T-cell (primary cell): ENCODE data around the gene SPACA4. TPM values are rescaled to one million over a fixed set of nuclear protein-coding genes. Genes with fewer than 3 reads are reported as not detected.

Source experiments
- ATAC-seq, 4 experiments: fragments of 200-7000 bp in 3 of 4; fragments of 150-1000 bp in 1 of 4; cut with Tn5 transposase; replicated peaks in 1 of 4; 1 replicate in 3 of 4; 2 replicates in 1 of 4; pipeline ENCODE4 v1.10.0; 2021; ENCODE audit warnings: moderate library complexity in 3 of 4, mild to moderate bottlenecking in 2 of 4, moderate number of reproducible peaks in 1 of 4
- CTCF ChIA-PET, 2 donors: fragments of 300-600 bp; sonication (Branson Sonifier 250); formaldehyde crosslinking; loops; one replicate each; lab custom pipeline; 2022; ENCODE audit warnings: antibody characterized with exemption in 2 of 2; lab: Charles Lee
- POLR2A ChIA-PET, 2 donors: fragments of 300-600 bp; sonication (Branson Sonifier 250); formaldehyde crosslinking; loops; one replicate each; lab custom pipeline; 2022; ENCODE audit warnings: antibody characterized with exemption in 2 of 2; lab: Charles Lee
- DNase-seq, 35 experiments: peaks; one replicate each; pipeline versions ENCODE4 v3.0.0 to v3.0.0-alpha.2; 2013 to 2023
- H3K27ac ChIP-seq: one replicate; pipeline ENCODE4 v1.5.1; 2013; ENCODE audit warnings: low read length
- H3K27me3 ChIP-seq, 2 experiments: replicated peaks in 1 of 2; 1 replicate in 1 of 2; 2 replicates in 1 of 2; pipeline versions ENCODE4 v1.6.1 to v1.7.0; 2013; ENCODE audit warnings: low read length in 1 of 2, mixed read lengths in 1 of 2; ENCODE audit not compliant: control insufficient read depth in 2 of 2, insufficient read depth in 2 of 2; ENCODE audit errors: extremely low read depth in 1 of 2
- H3K36me3 ChIP-seq, 2 donors: 1 replicate in 1 of 2; 2 replicates in 1 of 2; pipeline versions ENCODE4 v1.6.1 to v1.7.0; 2013; ENCODE audit warnings: low read length in 1 of 2; ENCODE audit not compliant: control insufficient read depth in 2 of 2, insufficient read depth in 1 of 2; ENCODE audit errors: extremely low read depth in 1 of 2
- H3K4me1 ChIP-seq, 2 experiments: 1 replicate in 1 of 2; 2 replicates in 1 of 2; pipeline versions ENCODE4 v1.6.1 to v1.7.0; 2013; ENCODE audit warnings: low read length in 2 of 2, mixed read lengths in 1 of 2; ENCODE audit not compliant: insufficient read depth in 2 of 2, control insufficient read depth in 1 of 2; ENCODE audit errors: extremely low read depth in 1 of 2
- H3K4me3 ChIP-seq, 2 donors: 1 replicate in 1 of 2; 2 replicates in 1 of 2; pipeline versions ENCODE4 v1.5.1 to v1.7.0; 2013; ENCODE audit warnings: mild to moderate bottlenecking in 2 of 2, low read length in 1 of 2, moderate library complexity in 1 of 2; ENCODE audit not compliant: control insufficient read depth in 1 of 2; ENCODE audit errors: extremely low read depth in 1 of 2
- H3K9me3 ChIP-seq: 2 replicates; pipeline ENCODE4 v1.7.0; 2013
- H3K27ac Mint-ChIP-seq, 2 donors: one replicate each; pipeline ENCODE4 v1.8.0; 2020 to 2021; ENCODE audit warnings: mild to moderate bottlenecking in 2 of 2, mixed read lengths in 2 of 2
- H3K27me3 Mint-ChIP-seq, 2 donors: one replicate each; pipeline ENCODE4 v1.8.0; 2021 to 2022; ENCODE audit warnings: mixed read lengths in 2 of 2
- H3K36me3 Mint-ChIP-seq: one replicate; pipeline ENCODE4 v1.8.0; 2021; ENCODE audit warnings: mixed read lengths
- H3K4me1 Mint-ChIP-seq, 3 donors: one replicate each; pipeline ENCODE4 v1.8.0; 2020 to 2022; ENCODE audit warnings: mixed read lengths in 3 of 3, mild to moderate bottlenecking in 1 of 3
- H3K4me3 Mint-ChIP-seq, 3 donors: one replicate each; pipeline ENCODE4 v1.8.0; 2020 to 2022; ENCODE audit warnings: mild to moderate bottlenecking in 3 of 3, mixed read lengths in 3 of 3, moderate library complexity in 3 of 3
- H3K9me3 Mint-ChIP-seq, 3 donors: one replicate each; pipeline ENCODE4 v1.8.0; 2020 to 2022; ENCODE audit warnings: mixed read lengths in 3 of 3
- WGBS: methylation state at CpG from one replicate; pipeline ENCODE4 v1.1.5; 2013; ENCODE audit warnings: missing lambda C conversion rate; ENCODE audit not compliant: insufficient coverage; 5-methylcytosine and 5-hydroxymethylcytosine counted together
- total RNA-seq, 35 experiments: library from RNA in 6 of 35; stranded (reverse) in 6 of 35; fragments of 120-200 nt in 1 of 35; gene quantifications; one replicate each; pipeline versions ENCODE4 v1.2.1 to v1.2.4 and lab custom pipeline; 2013 to 2026

The SPACA4 gene
- total RNA-seq, 5 donors from 2014 or later (not counting 1 experiment from before 2014, with no cell fraction given): not detected

- WGBS: 77% methylated on average over 8 of the region's 16 CpGs
These were observed 50.4 kb downstream of the SPACA4 start for GRCh38 chr19:48656840-48657474.

More at GRCh38 chr19:48656840-48657474, 50.4 kb downstream of the SPACA4 start:
- no peaks in the 10 kb centered on the region for H3K36me3 Mint-ChIP-seq
- H3K4me3 ChIP-seq: no peak overlapping the region
- peaks cover 4 to 16% of the 10 kb centered on the region in 2 experiments for H3K4me1 ChIP-seq
- H3K9me3 Mint-ChIP-seq: no peaks in the 10 kb centered on the region
- DNase-seq: no peak
- H3K27ac Mint-ChIP-seq: no peak overlapping the region
- H3K27me3 ChIP-seq: no peaks in the 10 kb centered on the region
- H3K27ac ChIP-seq: no peak overlapping the region
- H3K36me3 ChIP-seq: no peaks in the 10 kb centered on the region
- ChIA-PET CTCF (no interaction called here), POLR2A (interaction anchor here in 1 of 2 donors (0.6 kb wide), 1 partner anchor 14 kb away, joined by 3 read pairs; no protein-coding TSS in a partner anchor)
- no peaks in the 10 kb centered on the region for H3K27me3 Mint-ChIP-seq
- no peak overlapping the region for H3K4me3 Mint-ChIP-seq
- no peak for ATAC-seq
- peaks cover 15 to 21% (median 17%) of the 10 kb centered on the region in 3 donors for H3K4me1 Mint-ChIP-seq
- no peaks in the 10 kb centered on the region for H3K9me3 ChIP-seq

Other genes with a start within 250 kb of the SPACA4 start
- gene TMEM143, start 242.8 kb upstream of the SPACA4 start, total RNA-seq: 10 to 100 TPM; 14.5 to 33.5 (median 29.0) TPM
- gene SYNGR4, start 242.4 kb upstream of the SPACA4 start, total RNA-seq: not detected
- gene KDELR1, start 215.2 kb upstream of the SPACA4 start, total RNA-seq: 10 to 100 TPM; 40.9 to 55.9 (median 47.5) TPM
- under 1 TPM in 4 of 5 donors, not detected in 1; 0.13 to 0.23 (median 0.16) TPM for gene GRIN2D, start 213.1 kb upstream of the SPACA4 start, total RNA-seq
- 10 to 100 TPM; 29.7 to 55.2 (median 42.6) TPM for gene GRWD1, start 160.8 kb upstream of the SPACA4 start, total RNA-seq
- gene KCNJ14, start 151.2 kb upstream of the SPACA4 start, total RNA-seq: 1 to 10 TPM; 2.6 to 3.5 (median 3.2) TPM
- 10 to 100 TPM; 37.8 to 81.5 (median 70.6) TPM for gene CYTH2, start 137.4 kb upstream of the SPACA4 start, total RNA-seq
- gene LMTK3, start 94.9 kb upstream of the SPACA4 start, total RNA-seq: 10 to 100 TPM; 17.5 to 28.2 (median 23.5) TPM
- gene SULT2B1, start 54.6 kb upstream of the SPACA4 start, total RNA-seq: not detected
- gene FAM83E, start 8.3 kb downstream of the SPACA4 start, total RNA-seq: 1 to 10 TPM in 4 of 5 donors, not detected in 1; 2.3 to 3.0 (median 2.7) TPM
- 1,000 to 10,000 TPM; 2,370 to 2,784 (median 2,662) TPM for gene RPL18, start 12.4 kb downstream of the SPACA4 start, total RNA-seq
- 10 to 100 TPM; 18.0 to 37.0 (median 31.8) TPM for gene SPHK2, start 12.8 kb downstream of the SPACA4 start, total RNA-seq
- 10 to 100 TPM; 24.5 to 57.2 (median 56.0) TPM for gene DBP, start 30.6 kb downstream of the SPACA4 start, total RNA-seq
- gene CA11, start 39.4 kb downstream of the SPACA4 start, total RNA-seq: 10 to 100 TPM in 4 of 5 donors, 1 to 10 TPM in 1; 8.0 to 18.5 (median 11.0) TPM
- 1 to 10 TPM; 2.2 to 4.2 (median 3.5) TPM for gene NTN5, start 66.3 kb downstream of the SPACA4 start, total RNA-seq
- under 1 TPM in 1 of 5 donors, not detected in 4; 0.16 TPM for gene FUT2, start 89.2 kb downstream of the SPACA4 start, total RNA-seq
- 1 to 10 TPM in 4 of 5 donors, under 1 TPM in 1; 0.56 to 2.4 (median 1.6) TPM for gene MAMSTR, start 113.0 kb downstream of the SPACA4 start, total RNA-seq
- gene RASIP1, start 133.9 kb downstream of the SPACA4 start, total RNA-seq: under 1 TPM in 3 of 5 donors, not detected in 2; 0.23 to 0.65 (median 0.32) TPM
- gene IZUMO1, start 140.2 kb downstream of the SPACA4 start, total RNA-seq: not detected
- gene FUT1, start 145.9 kb downstream of the SPACA4 start, total RNA-seq: under 1 TPM; 0.09 to 0.28 (median 0.15) TPM
- gene FGF21, start 148.8 kb downstream of the SPACA4 start, total RNA-seq: not detected
- gene BCAT2, start 204.3 kb downstream of the SPACA4 start, total RNA-seq: 10 to 100 TPM; 21.5 to 40.6 (median 36.6) TPM
- gene HSD17B14, start 229.7 kb downstream of the SPACA4 start, total RNA-seq: 1 to 10 TPM in 2 of 5 donors, under 1 TPM in 2, not detected in 1; 0.58 to 2.1 (median 1.1) TPM